Activated B cell treated with CpG ODN at 0.5 μM for 24 hours (primary cell): ENCODE measurements around the gene RFESD. TPM values are rescaled to one million over a fixed set of nuclear protein-coding genes. Genes with fewer than 3 reads are reported as not detected.

Experiments
- ATAC-seq: fragments of 200-7000 bp; cut with Tn5 transposase; one replicate; pipeline ENCODE4 v1.10.0; 2021; ENCODE audit warnings: low read depth, mild to moderate bottlenecking, moderate library complexity
- CTCF ChIA-PET: fragments of 350-600 bp; sonication (Branson Sonifier 250); formaldehyde crosslinking; loops from one replicate; lab custom pipeline; 2021; ENCODE audit warnings: antibody characterized with exemption; lab: Charles Lee
- POLR2A ChIA-PET: fragments of 350-600 bp; sonication (Branson Sonifier 250); formaldehyde crosslinking; loops from one replicate; lab custom pipeline; 2021; ENCODE audit warnings: antibody characterized with exemption; lab: Charles Lee
- DNase-seq: peaks from one replicate; pipeline ENCODE4 v3.0.0; 2022
- H3K27ac Mint-ChIP-seq: one replicate; pipeline ENCODE4 v1.8.0; 2020; ENCODE audit warnings: mixed read lengths
- H3K27me3 Mint-ChIP-seq: one replicate; pipeline ENCODE4 v1.8.0; 2021; ENCODE audit warnings: mixed read lengths
- H3K36me3 Mint-ChIP-seq: one replicate; pipeline ENCODE4 v1.8.0; 2021; ENCODE audit warnings: low read depth, mixed read lengths
- H3K4me1 Mint-ChIP-seq: one replicate; pipeline ENCODE4 v1.8.0; 2021; ENCODE audit warnings: mixed read lengths
- H3K4me3 Mint-ChIP-seq: one replicate; pipeline ENCODE4 v1.8.0; 2020; ENCODE audit warnings: mild to moderate bottlenecking, mixed read lengths
- H3K9me3 Mint-ChIP-seq: one replicate; pipeline ENCODE4 v1.8.0; 2020; ENCODE audit warnings: mixed read lengths
- CTCF ChIP-seq: fragments of 200-600 bp; IDR thresholded peaks from one replicate; pipeline ENCODE4 v1.8.0; 2022; ENCODE audit warnings: antibody characterized with exemption, mild to moderate bottlenecking
- intact Hi-C: fragments of 100-400 bp; cut with micrococcal nuclease; formaldehyde crosslinking; loops from one replicate; pipeline ENCODE4 v1.15.1; 2024
- total RNA-seq: library from RNA; stranded (reverse); gene quantifications from 2 replicates; pipeline ENCODE4 v1.2.3, GENCODE V29; 2022

The RFESD gene
- total RNA-seq, 1 donor from 2014 or later = 1.8 TPM

GRCh38 chr5:95707055-95707454, 60.5 kb downstream of the RFESD start:
- Mint-ChIP-seq H3K4me3 (no peak overlapping the region), H3K27ac (no peak overlapping the region), H3K36me3 (no peaks in the 10 kb centered on the region), H3K4me1 (no peaks in the 10 kb centered on the region), H3K9me3 (no peaks in the 10 kb centered on the region), H3K27me3 (no peaks in the 10 kb centered on the region)
- no peak for TF ChIP-seq CTCF
- POLR2A ChIA-PET = no interaction called here
- ATAC-seq (no peak), DNase-seq (no peak)
- intact Hi-C loops = no loop called here
- CTCF ChIA-PET = no interaction called here

Other genes with a start within 250 kb of the RFESD start
- 67.4 and 78.7 TPM in 2 replicates for gene SKIC3, start 91.8 kb upstream of the RFESD start, total RNA-seq
- gene ARSK, start 91.7 kb upstream of the RFESD start, total RNA-seq = 2.3 and 2.9 TPM in 2 replicates
- 0.60 and 1.1 TPM in 2 replicates for gene GPR150, start 26.7 kb upstream of the RFESD start, total RNA-seq
- gene SPATA9, start 36.2 kb downstream of the RFESD start, total RNA-seq = not detected in 2 replicates
- gene RHOBTB3, start 84.6 kb downstream of the RFESD start, total RNA-seq = 3.3 and 5.0 TPM in 2 replicates
- 55.4 and 60.2 TPM in 2 replicates for gene GLRX, start 175.9 kb downstream of the RFESD start, total RNA-seq